Retinal pigment epithelial cell (primary cell): ENCODE data around the gene USP47.

ENCODE experiments used
- DNase-seq: peaks from one replicate; pipeline ENCODE4 v3.0.0-alpha.2; 2010; ENCODE audit warnings: low read depth
- H3K4me3 ChIP-seq: 2 replicates; pipeline ENCODE4 v1.5.1; 2011; ENCODE audit warnings: mild to moderate bottlenecking, low read length, control low read depth, moderate library complexity
- TF ChIP-seq, protein P1 (sequence below): conservative IDR thresholded peaks from 2 replicates; pipeline ENCODE4 v1.5.1; 2011; ENCODE audit warnings: low read depth, low read length, control low read depth, inconsistent platforms

USP47 gene

DNA sequence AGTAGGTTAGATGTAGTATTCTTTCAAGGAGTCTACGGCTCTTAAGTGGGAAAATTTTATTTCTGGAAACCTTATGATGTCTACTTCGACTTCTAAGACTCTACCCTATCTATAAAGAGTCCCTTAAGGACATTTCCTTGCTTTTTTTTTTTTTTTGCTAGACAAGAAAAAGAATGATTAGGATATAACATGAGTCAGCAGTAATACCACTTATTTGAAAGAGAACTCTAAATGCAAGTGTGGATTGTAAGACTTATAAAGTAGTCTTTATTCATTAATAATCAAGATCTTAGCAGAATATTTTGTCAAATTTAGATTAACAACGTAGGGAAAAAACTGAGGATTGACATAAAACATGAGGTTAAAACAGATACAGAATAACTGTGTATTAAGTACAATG, 95.7 kb downstream of the USP47 start:
- H3K4me3 ChIP-seq, result no peak overlapping the region
- TF ChIP-seq, protein P1, sequence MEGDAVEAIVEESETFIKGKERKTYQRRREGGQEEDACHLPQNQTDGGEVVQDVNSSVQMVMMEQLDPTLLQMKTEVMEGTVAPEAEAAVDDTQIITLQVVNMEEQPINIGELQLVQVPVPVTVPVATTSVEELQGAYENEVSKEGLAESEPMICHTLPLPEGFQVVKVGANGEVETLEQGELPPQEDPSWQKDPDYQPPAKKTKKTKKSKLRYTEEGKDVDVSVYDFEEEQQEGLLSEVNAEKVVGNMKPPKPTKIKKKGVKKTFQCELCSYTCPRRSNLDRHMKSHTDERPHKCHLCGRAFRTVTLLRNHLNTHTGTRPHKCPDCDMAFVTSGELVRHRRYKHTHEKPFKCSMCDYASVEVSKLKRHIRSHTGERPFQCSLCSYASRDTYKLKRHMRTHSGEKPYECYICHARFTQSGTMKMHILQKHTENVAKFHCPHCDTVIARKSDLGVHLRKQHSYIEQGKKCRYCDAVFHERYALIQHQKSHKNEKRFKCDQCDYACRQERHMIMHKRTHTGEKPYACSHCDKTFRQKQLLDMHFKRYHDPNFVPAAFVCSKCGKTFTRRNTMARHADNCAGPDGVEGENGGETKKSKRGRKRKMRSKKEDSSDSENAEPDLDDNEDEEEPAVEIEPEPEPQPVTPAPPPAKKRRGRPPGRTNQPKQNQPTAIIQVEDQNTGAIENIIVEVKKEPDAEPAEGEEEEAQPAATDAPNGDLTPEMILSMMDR, result no peak
- DNase-seq, result no peak

GRCh38 chr11:11937957-11938356, 96.2 kb downstream of the USP47 start:
- TF ChIP-seq, protein P1, result no peak
- no peak overlapping the region for H3K4me3 ChIP-seq
- DNase-seq, result no peak

DNA sequence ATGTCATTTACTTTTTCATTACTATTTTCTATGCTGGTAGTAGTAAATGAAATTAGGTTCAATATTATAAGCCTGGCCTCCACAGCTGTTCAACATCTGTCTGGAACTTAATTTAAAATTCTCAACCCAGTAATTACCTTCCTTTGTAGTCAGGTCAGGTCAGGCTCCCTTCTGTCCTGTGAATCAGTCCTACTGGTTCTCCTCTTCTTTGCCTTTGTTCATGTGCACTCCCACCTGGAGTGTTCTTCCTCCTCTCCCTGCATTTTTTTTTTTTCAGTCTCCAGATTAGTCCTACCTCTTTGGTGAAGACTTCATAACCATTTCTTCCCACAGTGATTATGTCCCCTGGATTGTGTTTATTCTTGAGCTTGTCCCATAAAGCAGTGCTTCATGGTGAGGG, 98.8 kb downstream of the USP47 start:
- no peak overlapping the region for H3K4me3 ChIP-seq
- TF ChIP-seq, protein P1, result no peak
- no peak for DNase-seq

DNA sequence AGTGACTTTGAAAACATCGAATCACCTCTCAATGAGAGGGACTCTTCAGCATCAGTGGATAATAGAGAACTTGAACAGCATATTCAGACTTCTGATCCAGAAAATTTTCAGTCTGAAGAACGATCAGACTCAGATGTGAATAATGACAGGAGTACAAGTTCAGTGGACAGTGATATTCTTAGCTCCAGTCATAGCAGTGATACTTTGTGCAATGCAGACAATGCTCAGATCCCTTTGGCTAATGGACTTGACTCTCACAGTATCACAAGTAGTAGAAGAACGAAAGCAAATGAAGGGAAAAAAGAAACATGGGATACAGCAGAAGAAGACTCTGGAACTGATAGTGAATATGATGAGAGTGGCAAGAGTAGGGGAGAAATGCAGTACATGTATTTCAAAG, 100.9 kb downstream of the USP47 start:
- H3K4me3 ChIP-seq, result no peak overlapping the region
- no peak for DNase-seq
- TF ChIP-seq, protein P1, result no peak

GRCh38 chr11:11944444-11944843, 102.7 kb downstream of the USP47 start:
- no peak overlapping the region for H3K4me3 ChIP-seq
- DNase-seq, result no peak
- TF ChIP-seq, protein P1, result no peak

- H3K4me3 ChIP-seq, result no peak overlapping the region
- TF ChIP-seq, protein P1, result no peak
- DNase-seq, result no peak
Measured at GRCh38 chr11:11946180-11946579, 104.4 kb downstream of the USP47 start.

DNA sequence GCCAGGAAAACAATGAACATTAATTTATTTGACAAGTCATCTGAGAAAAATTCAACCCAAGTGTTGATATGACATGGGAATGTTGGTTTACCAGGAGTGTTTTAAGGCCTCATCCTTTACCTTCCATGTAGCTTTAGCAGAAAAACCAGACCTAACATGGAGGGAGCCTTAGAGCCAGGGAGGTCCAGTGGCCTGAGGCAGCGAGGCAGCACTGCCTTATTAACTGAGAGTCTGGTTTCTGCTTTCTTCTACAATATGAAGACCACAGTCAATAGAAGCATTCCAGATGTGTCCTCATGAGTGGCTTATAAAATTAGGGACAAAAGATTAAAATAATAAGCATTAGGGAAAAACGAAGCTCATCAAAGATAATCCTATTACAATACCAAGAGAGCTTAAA, 105.1 kb downstream of the USP47 start:
- H3K4me3 ChIP-seq, result no peak overlapping the region
- no peak for DNase-seq
- TF ChIP-seq, protein P1, result no peak
